ENCODE data around the gene PRR29.
"Not testable (repeated sequence)": the region's sequence is repeated elsewhere in the genome, so short reads cannot be mapped to it uniquely, and the experiment has no call there.

Gene PRR29

GRCh38 chr17:63974594-63975192 lies 23.5 kb upstream of the PRR29 start:
- peak; percentile 67 for DNase-seq (ENCODE audit: low spot score)

DNA sequence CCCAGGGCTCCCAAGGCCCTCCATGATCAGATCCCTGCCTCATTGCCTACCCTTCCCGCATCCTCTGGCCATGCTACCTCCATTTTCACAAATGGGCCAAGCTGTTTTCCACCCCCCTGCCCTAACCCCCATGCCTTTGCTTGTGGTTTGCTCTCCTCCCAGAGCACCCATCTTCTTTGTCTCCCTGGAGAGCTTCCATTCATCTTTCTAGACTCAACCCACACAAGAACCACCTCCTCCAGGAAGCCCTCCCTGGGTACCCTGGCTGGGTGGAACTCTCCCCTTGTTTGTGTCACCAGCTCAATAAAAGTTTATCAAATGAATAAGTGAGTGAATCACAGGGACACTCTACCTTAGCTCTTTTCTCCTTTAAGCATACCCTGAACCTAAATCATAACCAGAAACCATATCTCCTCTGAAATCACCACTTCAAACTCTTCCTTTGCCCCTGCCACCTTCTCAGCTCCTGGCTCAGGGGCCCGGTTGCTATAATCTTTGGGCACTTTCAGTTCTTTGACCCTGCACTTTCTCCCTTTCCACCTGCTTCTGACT lies 22.5 kb upstream of the PRR29 start:
- DNase-seq (ENCODE audit: low spot score), result no peak

DNA sequence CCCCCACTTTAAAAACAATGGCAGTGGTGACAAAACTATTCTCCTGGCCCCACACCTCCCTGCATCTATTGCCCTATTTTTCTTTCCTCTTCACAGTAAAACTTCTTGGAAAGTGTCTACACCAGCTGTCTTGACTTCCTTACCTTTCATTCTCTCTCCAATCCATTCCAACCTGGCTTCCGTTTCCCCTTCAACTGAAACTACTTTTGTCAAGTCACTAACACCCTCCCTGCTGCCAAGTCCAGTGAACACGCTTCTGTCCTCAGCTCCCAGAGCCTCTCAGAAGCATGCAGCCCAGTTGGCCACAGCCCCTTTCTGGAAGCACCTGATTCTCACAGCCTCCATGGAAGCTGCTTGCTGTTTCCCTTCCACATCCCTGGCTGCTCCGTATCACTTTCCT lies 21.4 kb upstream of the PRR29 start:
- no peak for DNase-seq (ENCODE audit: low spot score)

GRCh38 chr17:63978272-63979200 lies 19.6 kb upstream of the PRR29 start:
- DNase-seq (ENCODE audit: low spot score), result no peak

- not testable (repeated sequence) for DNase-seq (ENCODE audit: low spot score)
These were observed 15.5 kb upstream of the PRR29 start for GRCh38 chr17:63982641-63983040.

- DNase-seq (ENCODE audit: low spot score), result no peak
These were observed 14.8 kb upstream of the PRR29 start for GRCh38 chr17:63983320-63983719.

- peak; percentile 34 for DNase-seq (ENCODE audit: low spot score)
These were observed 13.9 kb upstream of the PRR29 start for GRCh38 chr17:63984236-63984635.

DNA sequence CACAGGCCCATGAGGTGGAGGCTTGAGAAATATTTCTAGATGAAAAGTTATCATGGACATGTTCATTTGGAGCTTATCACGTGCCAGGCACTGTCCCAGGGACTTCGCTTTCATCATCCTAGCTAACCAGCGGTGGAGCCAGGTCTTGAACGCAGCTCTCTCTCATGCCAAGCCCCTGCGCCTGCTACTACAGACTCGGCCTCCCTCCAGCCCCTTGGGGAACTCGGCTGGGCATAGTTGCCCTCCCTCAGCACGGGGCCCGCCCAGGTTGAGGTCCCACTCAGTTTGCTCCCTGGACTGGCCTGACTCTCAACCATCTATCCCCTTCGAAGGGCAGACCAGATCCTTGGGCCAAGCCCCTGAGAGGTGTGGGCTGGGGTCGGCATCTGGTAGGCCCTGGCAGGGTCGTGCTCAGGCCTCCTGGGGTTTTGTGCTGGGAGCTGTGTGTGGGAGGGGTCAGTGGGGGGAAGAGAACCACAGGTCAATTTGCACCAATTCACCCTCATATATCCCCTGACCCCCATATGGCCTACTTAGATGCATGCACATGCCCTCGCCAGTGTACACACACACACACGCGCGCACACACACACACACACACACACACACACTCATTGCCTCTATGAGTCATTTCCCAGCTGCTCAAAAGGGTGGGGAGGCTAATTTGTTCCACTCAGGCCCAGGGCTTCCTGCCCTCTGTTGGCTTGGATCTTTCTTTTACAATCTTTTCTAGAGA lies 13.3 kb upstream of the PRR29 start:
- DNase-seq (ENCODE audit: low spot score), result peak; percentile 94

- DNase-seq (ENCODE audit: low spot score), result no peak
These were observed 12.6 kb upstream of the PRR29 start for GRCh38 chr17:63985387-63986140.

GRCh38 chr17:63986821-63987220 lies 11.3 kb upstream of the PRR29 start:
- DNase-seq (ENCODE audit: low spot score), result no peak

- DNase-seq (ENCODE audit: low spot score), result no peak
These were observed 10.7 kb upstream of the PRR29 start for GRCh38 chr17:63987221-63988126.

DNA sequence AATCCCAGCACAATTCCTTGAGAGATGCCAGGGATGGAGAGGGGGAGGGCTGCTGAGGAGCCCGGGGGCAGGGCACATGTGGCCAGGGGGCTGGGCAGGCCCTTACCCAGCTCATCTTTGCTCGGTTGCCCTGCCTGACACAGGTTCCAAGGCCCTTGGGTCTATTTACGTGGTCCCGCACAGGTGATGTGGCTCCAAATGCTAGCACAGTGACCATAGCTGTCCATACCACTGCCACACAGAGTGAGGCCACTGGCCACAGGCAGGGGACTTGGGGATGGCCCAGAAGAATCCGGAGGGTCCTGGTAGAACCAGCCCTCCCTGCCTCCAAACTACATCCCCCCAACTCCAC lies 10.0 kb upstream of the PRR29 start:
- DNase-seq (ENCODE audit: low spot score), result no peak

GRCh38 chr17:63988741-63989621 lies 9.2 kb upstream of the PRR29 start:
- DNase-seq (ENCODE audit: low spot score), result no peak

GRCh38 chr17:63989622-63990345 lies 8.4 kb upstream of the PRR29 start:
- no peak for DNase-seq (ENCODE audit: low spot score)

DNA sequence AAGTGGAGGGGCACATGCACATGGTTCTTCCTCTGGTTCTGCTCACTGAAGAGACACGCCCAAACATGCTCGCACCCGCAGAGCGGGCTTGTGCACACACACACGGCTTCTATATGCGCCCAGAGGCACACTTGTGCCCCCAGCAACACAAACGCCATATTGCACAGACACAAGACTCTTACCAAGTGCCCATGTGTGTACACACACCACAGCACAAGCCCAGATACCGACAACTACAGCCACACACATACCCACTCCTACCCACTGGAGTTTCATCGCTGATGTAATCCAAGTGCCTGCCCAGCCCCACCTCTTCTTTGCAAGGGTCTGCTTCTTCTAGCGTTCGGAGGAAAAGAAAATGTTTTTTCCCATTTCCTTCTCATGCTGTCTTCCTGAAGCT lies 6.5 kb upstream of the PRR29 start:
- DNase-seq (ENCODE audit: low spot score), result no peak

DNA sequence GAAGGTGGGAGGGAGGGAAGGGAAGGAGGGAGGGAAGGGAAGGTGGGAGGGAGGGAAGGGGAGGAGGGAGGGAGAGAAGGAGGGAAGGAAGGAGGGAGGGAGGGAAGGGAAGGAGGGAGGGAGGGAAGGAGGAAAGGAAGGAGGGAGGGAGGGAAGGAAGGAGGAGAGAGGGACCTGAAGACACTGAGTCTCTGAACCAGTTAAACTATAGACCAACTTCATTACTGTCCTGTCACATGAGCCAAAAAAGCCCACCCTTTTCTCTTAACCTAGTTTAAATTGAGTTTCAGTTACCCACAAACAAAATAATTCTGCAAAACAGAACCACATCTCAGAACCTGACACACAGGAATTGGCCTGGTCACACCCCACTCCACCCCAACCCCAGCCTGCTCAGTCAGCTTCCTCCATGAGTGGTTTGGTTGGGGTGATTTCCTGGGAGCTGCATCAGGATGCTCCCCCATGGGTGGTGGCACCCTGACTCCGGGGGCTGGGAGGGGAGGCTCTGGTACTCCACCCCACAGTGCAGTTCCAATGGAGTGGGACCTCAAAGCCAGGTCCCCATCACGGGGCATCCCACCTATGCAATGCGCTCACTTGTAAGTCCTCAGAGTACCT lies 4.7 kb upstream of the PRR29 start:
- no peak for DNase-seq (ENCODE audit: low spot score)

GRCh38 chr17:63995626-63996025 lies 2.5 kb upstream of the PRR29 start:
- no peak for DNase-seq (ENCODE audit: low spot score)

- no peak for DNase-seq (ENCODE audit: low spot score)
These were observed 1.5 kb upstream of the PRR29 start for GRCh38 chr17:63996430-63997182.

Data from AG08395 (cell line).